ENCODE data around the gene LZTS2. TPM values are rescaled to one million over a fixed set of nuclear protein-coding genes. Genes with fewer than 3 reads are reported as not detected.

Gene LZTS2
- polyA plus RNA-seq, 4 donors, result 43.5 to 83.7 (median 70.8) TPM

GRCh38 chr10:101011517-101012423 is 12.2 kb downstream of the LZTS2 start:
- no peak for DNase-seq (ENCODE audit: low read depth in 4 of 4, low spot score in 2 of 4)

- DNase-seq (ENCODE audit: low read depth in 4 of 4, low spot score in 2 of 4), result peak in 2 of 4 donors; percentile 71 to 88
These were observed 13.1 kb downstream of the LZTS2 start for GRCh38 chr10:101012525-101013364.

- DNase-seq (ENCODE audit: low read depth in 4 of 4, low spot score in 2 of 4), result no peak
These were observed 13.8 kb downstream of the LZTS2 start for GRCh38 chr10:101013365-101013825.

- peak in 1 of 4 donors; percentile 58 for DNase-seq (ENCODE audit: low read depth in 4 of 4, low spot score in 2 of 4)
These were observed 14.7 kb downstream of the LZTS2 start for GRCh38 chr10:101014230-101014884.

- DNase-seq (ENCODE audit: low read depth in 4 of 4, low spot score in 2 of 4), result no peak
These were observed 15.5 kb downstream of the LZTS2 start for GRCh38 chr10:101014966-101015581.

- no peak for DNase-seq (ENCODE audit: low read depth in 4 of 4, low spot score in 2 of 4)
These were observed 16.0 kb downstream of the LZTS2 start for GRCh38 chr10:101015582-101015973.

- no peak for DNase-seq (ENCODE audit: low read depth in 4 of 4, low spot score in 2 of 4)
These were observed 17.2 kb downstream of the LZTS2 start for GRCh38 chr10:101016814-101017213.

GRCh38 chr10:101018118-101018599 is 18.6 kb downstream of the LZTS2 start:
- no peak for DNase-seq (ENCODE audit: low read depth in 4 of 4, low spot score in 2 of 4)

- DNase-seq (ENCODE audit: low read depth in 4 of 4, low spot score in 2 of 4), result peak in 1 of 4 donors; percentile 57
These were observed 19.2 kb downstream of the LZTS2 start for GRCh38 chr10:101018600-101019439.

- no peak for DNase-seq (ENCODE audit: low read depth in 4 of 4, low spot score in 2 of 4)
These were observed 19.8 kb downstream of the LZTS2 start for GRCh38 chr10:101019440-101019703.

GRCh38 chr10:101020427-101021075 is 20.9 kb downstream of the LZTS2 start:
- no peak for DNase-seq (ENCODE audit: low read depth in 4 of 4, low spot score in 2 of 4)

GRCh38 chr10:101021239-101021638 is 21.6 kb downstream of the LZTS2 start:
- no peak for DNase-seq (ENCODE audit: low read depth in 4 of 4, low spot score in 2 of 4)

GRCh38 chr10:101021692-101022251 is 22.2 kb downstream of the LZTS2 start:
- no peak for DNase-seq (ENCODE audit: low read depth in 4 of 4, low spot score in 2 of 4)

- DNase-seq (ENCODE audit: low read depth in 4 of 4, low spot score in 2 of 4), result no peak
These were observed 23.5 kb downstream of the LZTS2 start for GRCh38 chr10:101022967-101023705.

GRCh38 chr10:101027106-101027720 is 27.6 kb downstream of the LZTS2 start:
- no peak for DNase-seq (ENCODE audit: low read depth in 4 of 4, low spot score in 2 of 4)

GRCh38 chr10:101028446-101029337 is 29.1 kb downstream of the LZTS2 start:
- no peak for DNase-seq (ENCODE audit: low read depth in 4 of 4, low spot score in 2 of 4)
